LNCAP (cell line): ENCODE data around the gene LRP2.

ENCODE experiments used
- TF ChIP-seq, protein P1 (sequence below): fragments of 450-650 bp; IDR thresholded peaks from 2 replicates; pipeline ENCODE4 v1.5.1; 2017; ENCODE audit warnings: mild to moderate bottlenecking

Gene LRP2

DNA sequence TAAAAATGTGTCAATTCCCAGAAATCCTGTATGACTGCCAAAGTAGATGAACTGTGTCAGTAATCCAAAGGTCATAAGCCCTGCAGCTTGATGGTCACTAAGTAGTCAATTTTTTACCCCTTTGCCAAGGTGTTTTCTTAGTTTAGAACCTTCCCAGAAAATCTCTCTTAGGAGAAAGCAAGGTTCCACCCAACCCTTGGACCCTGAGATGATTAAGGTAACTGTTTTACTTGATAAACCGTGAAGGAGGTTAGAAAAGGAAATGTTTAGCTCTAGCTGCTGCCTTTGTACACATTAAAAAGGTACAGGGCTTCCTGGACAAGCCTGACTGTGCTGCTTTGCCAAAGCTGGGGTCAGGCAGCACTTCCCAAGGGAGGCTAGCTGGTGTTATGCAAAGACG is 24.4 kb upstream of the LRP2 start:
- TF ChIP-seq, protein P1, sequence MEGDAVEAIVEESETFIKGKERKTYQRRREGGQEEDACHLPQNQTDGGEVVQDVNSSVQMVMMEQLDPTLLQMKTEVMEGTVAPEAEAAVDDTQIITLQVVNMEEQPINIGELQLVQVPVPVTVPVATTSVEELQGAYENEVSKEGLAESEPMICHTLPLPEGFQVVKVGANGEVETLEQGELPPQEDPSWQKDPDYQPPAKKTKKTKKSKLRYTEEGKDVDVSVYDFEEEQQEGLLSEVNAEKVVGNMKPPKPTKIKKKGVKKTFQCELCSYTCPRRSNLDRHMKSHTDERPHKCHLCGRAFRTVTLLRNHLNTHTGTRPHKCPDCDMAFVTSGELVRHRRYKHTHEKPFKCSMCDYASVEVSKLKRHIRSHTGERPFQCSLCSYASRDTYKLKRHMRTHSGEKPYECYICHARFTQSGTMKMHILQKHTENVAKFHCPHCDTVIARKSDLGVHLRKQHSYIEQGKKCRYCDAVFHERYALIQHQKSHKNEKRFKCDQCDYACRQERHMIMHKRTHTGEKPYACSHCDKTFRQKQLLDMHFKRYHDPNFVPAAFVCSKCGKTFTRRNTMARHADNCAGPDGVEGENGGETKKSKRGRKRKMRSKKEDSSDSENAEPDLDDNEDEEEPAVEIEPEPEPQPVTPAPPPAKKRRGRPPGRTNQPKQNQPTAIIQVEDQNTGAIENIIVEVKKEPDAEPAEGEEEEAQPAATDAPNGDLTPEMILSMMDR: no peak

DNA sequence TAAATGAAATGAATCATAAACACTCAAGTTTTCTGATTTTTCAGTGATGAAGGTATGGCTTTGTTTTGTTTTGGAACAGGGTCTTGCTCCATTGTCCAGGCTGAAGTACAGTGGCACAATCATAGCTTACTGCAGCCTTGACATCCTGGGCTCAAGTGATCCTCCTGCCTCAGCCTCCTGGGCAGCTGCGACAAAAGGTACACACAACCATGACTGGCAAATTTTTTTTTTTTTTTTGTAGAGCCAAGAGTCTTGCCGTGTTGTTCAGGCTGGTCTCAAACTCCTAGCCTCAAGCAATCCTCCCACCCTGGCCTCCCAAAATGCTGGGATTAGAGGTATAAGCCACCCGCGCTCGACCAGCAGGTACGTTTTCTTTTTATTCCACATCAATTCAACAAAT is 22.5 kb upstream of the LRP2 start:
- TF ChIP-seq, protein P1: no peak

DNA sequence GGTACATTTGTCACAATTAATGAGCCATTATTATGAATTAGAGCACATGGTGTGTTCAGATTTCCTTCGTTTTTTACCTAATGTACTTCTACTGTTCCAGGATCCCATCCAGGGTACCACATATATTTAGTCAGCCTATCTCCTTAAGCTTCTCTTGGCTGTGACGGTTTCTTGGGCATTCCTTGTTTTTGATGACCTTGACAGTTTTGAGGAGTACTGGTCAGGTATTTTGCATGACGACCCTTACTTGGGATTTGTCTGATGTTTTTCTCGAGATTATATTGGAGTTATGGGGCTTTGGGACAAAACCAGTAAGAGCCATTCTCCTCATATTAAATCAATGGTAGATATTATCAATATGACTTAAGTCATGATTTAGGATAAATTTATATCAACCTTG is 10.2 kb upstream of the LRP2 start:
- TF ChIP-seq, protein P1: no peak

DNA sequence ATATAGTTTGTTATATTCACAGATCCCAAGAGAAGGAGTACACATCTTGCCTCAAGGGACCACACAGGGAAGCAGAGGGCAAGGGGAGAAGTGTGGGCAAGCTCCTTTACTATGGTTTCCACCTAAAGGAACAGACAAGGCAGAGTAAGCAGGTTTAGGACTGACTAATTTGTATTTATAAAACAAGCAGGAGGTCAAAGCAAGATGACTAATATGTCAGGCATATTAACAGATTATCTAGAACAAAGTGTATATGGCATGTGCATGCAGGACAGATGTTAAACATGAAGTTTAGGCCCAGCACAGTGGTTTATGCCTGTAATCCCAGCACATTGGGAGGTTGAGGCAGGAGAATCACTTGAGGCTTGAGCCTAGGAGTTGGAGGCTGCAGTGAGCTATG is 3.7 kb upstream of the LRP2 start:
- TF ChIP-seq, protein P1: no peak

DNA sequence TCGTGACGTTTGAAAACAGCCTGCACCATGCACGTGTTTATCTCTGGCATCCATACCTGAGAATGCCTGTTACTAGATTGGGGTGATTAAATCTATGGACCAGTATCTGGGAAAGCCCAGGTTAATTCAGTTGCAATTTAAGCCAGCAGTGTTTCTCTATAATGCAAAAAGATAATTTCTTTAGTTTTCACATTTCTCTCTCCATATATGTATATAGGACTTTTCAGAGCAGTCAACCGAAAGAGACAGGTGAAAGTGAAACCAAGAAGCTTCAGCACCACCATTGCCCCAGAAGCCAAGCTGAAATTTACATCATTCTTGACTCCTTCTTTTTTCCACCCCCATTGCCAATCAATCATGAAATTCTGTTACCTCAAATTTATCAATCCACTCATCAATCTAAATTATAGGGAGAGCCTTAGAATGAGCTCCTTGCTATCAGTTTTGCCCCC is 2.7 kb upstream of the LRP2 start:
- TF ChIP-seq, protein P1: no peak

DNA sequence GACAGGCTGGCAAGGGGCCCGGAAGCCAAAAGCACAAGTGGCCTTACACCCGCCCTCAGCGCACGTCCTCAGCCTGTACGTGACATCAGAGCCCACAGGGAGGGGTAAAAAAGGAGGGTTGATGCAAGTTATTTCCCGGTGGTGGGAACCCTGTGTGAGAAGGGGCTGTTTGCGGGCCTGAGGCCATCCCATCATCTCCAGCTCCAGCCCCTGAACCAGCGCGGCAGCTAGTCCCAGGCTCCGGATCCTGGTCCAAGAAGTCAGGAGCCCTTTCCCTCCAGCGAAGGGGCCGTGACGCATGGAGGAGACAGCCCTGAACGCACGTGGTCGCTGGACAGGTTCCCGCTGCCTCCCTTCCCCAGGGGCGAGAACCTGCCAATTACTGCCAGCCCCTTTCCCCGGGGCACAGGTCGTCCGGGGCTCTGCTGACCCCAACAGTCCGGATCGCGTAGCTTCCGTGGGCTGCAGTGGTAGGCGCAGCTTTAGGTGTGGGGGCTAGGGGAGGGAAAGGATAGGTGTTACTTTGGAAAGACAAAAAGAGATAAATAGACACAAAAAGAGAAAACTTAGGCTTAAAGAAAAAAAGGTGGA is 1.3 kb upstream of the LRP2 start:
- TF ChIP-seq, protein P1: no peak

DNA sequence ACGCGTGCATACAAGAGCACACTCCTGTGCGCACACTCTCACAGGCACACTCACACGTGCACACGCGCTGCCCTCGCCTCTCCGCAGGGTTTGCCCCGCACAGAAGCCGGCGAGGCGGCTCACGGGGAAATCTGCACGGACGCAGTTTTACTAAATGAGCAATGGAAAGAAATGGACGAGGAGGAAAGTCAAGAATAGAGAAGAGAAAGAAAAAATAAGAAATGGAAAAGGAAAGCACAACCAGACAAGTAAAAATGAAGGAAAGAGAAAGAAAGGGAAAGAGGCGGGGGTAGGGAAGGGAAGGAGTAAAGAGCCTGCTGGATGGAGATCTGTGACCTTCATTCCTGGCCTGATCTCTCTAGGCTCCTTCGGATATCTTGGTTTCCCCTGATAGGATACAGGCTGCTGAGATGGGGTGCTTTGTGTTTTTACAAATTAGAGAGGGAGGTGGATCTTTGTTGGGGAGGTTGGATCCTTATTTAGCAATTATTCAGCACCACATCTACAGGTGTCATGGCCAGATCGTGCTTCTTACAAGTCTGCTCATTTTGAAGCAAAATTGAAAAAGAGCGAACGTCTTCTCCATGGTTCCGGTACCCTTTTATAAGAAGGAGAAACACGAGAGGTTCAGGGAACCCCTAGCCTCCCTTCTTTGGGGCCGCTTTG is 693 bp upstream of the LRP2 start:
- TF ChIP-seq, protein P1: no peak
